OCI-LY1 (cell line): ENCODE results near the gene TMEM179B.

Experiments
- CTCF ChIP-seq: fragments of 200-600 bp; sonication (generic), shearing (Covaris generic); IDR thresholded peaks from 2 replicates; pipeline ENCODE4 v1.5.1; 2017; ENCODE audit warnings: mild to moderate bottlenecking, antibody characterized with exemption, low read length, moderate library complexity, mixed read lengths
- EZH2 ChIP-seq: fragments of 200-600 bp; sonication (generic), shearing (Covaris generic); IDR thresholded peaks from 2 replicates; pipeline ENCODE4 v1.8.0; 2017; ENCODE audit warnings: borderline replicate concordance, mixed run types, mild to moderate bottlenecking, antibody characterized with exemption, low read length, moderate library complexity, mixed read lengths

GRCh38 chr11:62778441-62778840 is 8.8 kb upstream of the TMEM179B start:
- TF ChIP-seq CTCF (no peak), EZH2 (no peak)
